ENCODE measurements around the gene CD2AP.

DNA sequence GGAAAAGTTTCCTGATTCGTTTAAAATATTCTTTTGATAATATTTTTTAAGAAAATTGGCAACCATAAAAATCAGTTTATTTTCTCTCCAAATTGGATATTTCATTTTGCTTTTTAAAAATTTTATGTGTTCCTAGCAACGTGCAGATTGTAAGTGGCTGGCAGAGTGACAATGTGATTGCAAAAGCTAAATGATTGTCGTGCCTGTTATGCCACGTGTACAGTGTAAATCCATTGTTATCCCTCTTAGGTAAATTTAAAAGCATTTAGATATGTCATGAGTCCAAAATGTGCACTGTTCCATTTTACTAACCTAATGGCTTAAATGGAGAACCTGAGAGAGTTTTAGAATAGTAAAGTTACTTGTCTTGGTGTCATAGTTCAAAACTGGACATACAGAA lies 126.4 kb downstream of the CD2AP start:
- TF ChIP-seq, protein P1, sequence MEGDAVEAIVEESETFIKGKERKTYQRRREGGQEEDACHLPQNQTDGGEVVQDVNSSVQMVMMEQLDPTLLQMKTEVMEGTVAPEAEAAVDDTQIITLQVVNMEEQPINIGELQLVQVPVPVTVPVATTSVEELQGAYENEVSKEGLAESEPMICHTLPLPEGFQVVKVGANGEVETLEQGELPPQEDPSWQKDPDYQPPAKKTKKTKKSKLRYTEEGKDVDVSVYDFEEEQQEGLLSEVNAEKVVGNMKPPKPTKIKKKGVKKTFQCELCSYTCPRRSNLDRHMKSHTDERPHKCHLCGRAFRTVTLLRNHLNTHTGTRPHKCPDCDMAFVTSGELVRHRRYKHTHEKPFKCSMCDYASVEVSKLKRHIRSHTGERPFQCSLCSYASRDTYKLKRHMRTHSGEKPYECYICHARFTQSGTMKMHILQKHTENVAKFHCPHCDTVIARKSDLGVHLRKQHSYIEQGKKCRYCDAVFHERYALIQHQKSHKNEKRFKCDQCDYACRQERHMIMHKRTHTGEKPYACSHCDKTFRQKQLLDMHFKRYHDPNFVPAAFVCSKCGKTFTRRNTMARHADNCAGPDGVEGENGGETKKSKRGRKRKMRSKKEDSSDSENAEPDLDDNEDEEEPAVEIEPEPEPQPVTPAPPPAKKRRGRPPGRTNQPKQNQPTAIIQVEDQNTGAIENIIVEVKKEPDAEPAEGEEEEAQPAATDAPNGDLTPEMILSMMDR (IDR thresholded peaks at IDR 0.05), result no peak
- TF ChIP-seq POLR2A (IDR thresholded peaks at IDR 0.05), result no peak
